Loucy (cell line): ENCODE results near the gene SDS.

Source experiments
- CTCF ChIP-seq: fragments of 200-600 bp; sonication (generic); conservative IDR thresholded peaks from 2 replicates; pipeline ENCODE4 v1.5.1; 2014; ENCODE audit warnings: mild to moderate bottlenecking, antibody characterized with exemption, low read length
- EZH2phosphoT487 ChIP-seq: fragments of 200-600 bp; IDR thresholded peaks from 2 replicates; pipeline ENCODE4 v1.6.1; 2018; ENCODE audit warnings: antibody characterized with exemption, mild to moderate bottlenecking, moderate library complexity, borderline replicate concordance

- TF ChIP-seq CTCF: no peak
- TF ChIP-seq EZH2phosphoT487: no peak
These were observed 12.5 kb downstream of the SDS start for GRCh38 chr12:113391145-113391544.
